NCI-H748 (cell line): ENCODE results near the gene KCNT1.

ENCODE experiments used
- DNase-seq: peaks from one replicate; lab custom pipeline; 2025; ENCODE audit not compliant: unreplicated experiment; lab: John Stamatoyannopoulos, UW

Gene KCNT1

GRCh38 chr9:135777623-135778177 is 75.7 kb downstream of the KCNT1 start:
- no peak for DNase-seq

DNA sequence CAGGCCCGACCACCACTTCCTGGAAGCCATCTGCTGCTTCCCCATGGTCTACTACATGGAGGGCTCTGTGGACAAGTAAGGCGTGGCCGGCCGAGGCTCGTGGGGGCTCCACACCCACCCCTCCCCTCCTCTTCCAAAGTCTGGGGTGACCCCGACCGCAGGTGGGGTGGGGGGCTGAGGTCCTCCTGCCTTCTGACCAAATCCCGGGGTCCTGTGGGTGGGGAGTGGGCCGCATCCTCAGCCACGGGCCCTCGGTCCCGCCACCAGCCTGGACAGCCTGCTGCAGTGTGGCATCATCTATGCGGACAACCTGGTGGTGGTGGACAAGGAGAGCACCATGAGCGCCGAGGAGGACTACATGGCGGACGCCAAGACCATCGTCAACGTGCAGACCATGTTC is 76.4 kb downstream of the KCNT1 start:
- no peak for DNase-seq

GRCh38 chr9:135779571-135779970 is 77.6 kb downstream of the KCNT1 start:
- DNase-seq = no peak

- no peak for DNase-seq
Observed at GRCh38 chr9:135780086-135780485, 78.1 kb downstream of the KCNT1 start.

- no peak for DNase-seq
Observed at GRCh38 chr9:135780626-135781025, 78.6 kb downstream of the KCNT1 start.

DNA sequence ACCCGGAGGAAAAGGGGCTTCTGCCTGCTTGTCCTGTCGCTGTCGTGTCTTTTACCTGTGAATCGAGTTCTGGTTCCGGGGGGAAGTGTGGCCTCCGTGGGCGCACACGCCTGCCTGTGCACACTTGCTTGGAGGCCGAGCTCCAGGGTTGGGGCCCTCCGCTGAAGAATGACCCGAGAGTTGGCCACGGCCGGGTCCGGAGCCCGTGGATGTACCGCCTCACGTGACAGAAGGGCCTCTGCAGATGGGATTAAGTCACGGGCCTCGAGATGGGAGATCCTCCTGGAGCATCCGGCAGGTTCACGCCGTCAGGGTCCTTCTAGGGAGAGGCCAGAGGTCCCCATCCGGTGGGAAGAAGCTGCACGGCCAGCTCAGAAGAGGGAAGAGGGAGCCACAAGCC is 81.0 kb downstream of the KCNT1 start:
- DNase-seq = no peak

DNA sequence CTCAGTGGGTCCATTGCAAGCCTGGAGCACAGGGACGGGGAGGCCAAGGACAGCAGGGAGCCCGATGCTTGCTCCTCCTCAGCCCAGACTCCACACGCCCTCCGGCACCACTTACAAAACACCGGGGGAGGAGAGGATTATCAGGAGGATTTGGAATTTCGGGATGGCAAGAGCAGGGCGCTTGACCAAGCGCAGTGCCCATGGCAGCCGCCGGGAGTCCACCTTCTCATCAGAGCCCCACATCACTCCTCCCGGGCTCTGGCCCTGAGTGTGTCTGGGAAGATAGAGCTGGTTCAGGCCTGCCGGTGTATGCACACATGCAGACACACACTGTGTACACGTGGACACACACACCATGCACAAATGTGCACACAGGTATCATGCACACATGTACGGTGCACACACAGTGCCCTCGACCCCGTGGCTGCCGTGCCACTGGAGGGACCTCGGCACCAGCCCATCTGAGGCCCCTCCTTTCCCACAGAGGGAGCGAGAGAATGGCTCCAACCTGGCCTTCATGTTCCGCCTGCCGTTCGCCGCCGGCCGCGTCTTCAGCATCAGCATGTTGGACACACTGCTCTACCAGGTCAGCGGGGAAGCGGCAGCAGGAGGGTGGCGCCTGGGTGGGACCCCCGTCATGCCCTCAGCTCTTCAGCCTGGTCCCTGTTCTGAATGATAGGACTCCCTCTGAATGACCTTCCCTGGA is 81.7 kb downstream of the KCNT1 start:
- no peak for DNase-seq

GRCh38 chr9:135785013-135785575 is 83.1 kb downstream of the KCNT1 start:
- no peak for DNase-seq

DNA sequence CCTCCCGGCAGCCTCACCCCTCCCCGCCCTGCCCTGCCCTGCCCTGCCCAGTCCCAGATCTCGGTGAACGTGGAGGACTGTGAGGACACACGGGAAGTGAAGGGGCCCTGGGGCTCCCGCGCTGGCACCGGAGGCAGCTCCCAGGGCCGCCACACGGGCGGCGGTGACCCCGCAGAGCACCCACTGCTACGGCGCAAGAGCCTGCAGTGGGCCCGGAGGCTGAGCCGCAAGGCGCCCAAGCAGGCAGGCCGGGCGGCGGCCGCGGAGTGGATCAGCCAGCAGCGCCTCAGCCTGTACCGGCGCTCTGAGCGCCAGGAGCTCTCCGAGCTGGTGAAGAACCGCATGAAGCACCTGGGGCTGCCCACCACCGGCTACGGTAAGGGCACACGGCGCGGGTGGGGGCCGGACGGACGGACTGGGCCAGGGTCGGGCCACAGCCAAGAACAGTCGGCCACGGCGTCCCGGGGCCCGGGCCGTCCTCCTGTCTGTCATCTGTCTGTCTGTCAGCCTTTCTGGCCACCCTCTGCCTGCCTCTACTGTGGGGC is 84.2 kb downstream of the KCNT1 start:
- DNase-seq = no peak

- no peak for DNase-seq
Observed at GRCh38 chr9:135787317-135787716, 85.3 kb downstream of the KCNT1 start.

DNA sequence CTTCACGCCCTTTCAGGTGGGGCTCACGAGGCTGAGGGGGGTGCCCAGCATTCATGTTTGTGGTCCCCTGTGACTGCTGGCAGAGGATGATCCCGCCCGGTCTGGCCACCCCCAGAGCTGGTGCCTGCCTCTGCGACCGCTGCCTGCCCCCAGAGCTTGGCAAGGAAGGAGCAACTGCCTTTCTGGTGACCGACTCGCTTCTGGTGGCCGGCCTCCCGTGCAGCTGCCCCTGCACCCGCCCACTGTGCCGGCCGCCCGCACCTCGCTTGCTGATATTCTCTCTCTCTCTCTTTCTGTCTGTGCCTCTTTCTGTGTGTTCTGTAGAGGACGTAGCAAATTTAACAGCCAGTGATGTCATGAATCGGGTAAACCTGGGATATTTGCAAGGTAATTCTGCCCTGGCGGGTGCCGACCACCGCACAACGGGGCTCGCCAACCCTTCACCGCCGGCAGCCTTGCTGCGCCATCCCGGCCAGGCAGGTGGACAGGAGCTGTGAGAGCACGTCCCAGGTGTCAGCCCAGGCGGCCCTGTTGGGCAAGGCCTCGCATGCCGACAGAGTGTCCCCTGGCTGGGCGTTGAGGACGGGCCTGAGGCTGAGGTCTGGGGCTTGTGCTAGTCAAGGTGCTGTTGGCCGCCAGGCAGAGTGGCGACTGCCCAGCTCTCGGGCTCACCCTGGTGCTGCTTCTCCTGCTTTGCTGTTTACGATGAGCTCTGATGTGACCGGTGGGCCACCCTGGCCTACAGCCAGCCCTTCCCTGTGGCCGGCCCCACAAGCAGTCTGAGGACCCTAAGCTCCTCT is 86.0 kb downstream of the KCNT1 start:
- DNase-seq = no peak

- no peak for DNase-seq
Observed at GRCh38 chr9:135788576-135789300, 86.8 kb downstream of the KCNT1 start.

GRCh38 chr9:135789838-135790291 is 87.9 kb downstream of the KCNT1 start:
- no peak for DNase-seq

DNA sequence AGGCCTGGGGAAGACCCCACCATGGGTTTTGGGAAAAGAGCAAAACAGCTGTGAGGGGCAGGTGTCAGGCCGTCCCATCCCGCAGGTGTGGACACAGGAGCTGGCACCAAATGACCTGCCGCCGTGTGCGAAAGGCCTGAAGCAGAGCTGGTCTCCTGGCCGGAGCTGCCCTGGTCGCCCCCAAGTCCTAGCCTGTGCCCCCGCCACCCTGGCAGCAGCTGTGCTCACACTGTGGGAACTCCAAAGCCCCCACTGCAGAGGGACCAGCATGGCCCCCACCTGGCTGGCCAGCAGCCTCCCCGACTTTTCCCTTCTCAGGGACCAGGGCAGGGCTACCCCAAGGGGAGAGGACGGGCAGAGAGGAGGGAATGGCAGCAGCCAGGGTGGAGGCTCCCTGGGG is 88.4 kb downstream of the KCNT1 start:
- DNase-seq = no peak

DNA sequence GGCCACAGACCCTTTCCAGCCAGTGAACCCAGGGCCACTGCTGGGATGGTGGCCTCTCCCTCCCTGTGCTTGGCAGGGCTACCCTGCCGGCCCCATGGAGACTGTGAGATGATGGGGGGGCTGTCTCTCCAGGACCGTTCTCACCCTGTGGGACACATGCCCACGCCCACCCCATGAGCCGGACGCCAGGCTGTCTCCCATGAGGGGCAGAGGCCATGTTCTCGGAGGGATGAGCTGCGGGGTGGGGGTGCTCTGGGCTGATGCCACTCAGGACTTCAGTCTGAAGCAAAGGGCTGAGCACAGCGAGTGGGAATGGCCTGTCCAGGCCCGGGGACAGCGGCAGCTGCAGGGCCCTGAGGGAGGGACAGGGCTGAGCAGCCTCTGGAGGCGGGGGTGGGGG is 88.9 kb downstream of the KCNT1 start:
- DNase-seq = no peak

GRCh38 chr9:135791431-135792267 is 89.7 kb downstream of the KCNT1 start:
- DNase-seq = no peak

GRCh38 chr9:135792268-135793128 is 90.5 kb downstream of the KCNT1 start:
- DNase-seq = no peak

GRCh38 chr9:135793221-135794056 is 91.5 kb downstream of the KCNT1 start:
- no peak for DNase-seq
